ENCODE results near the gene PDIA6. TPM values are rescaled to one million over a fixed set of nuclear protein-coding genes. Genes with fewer than 3 reads are reported as not detected.

Gene PDIA6
- total and polyA plus RNA-seq, 10 of the 15 experiments (the other 5 are each of a cell fraction or from before 2014, with no cell fraction given) = 148 to 526 (median 209) TPM

DNA sequence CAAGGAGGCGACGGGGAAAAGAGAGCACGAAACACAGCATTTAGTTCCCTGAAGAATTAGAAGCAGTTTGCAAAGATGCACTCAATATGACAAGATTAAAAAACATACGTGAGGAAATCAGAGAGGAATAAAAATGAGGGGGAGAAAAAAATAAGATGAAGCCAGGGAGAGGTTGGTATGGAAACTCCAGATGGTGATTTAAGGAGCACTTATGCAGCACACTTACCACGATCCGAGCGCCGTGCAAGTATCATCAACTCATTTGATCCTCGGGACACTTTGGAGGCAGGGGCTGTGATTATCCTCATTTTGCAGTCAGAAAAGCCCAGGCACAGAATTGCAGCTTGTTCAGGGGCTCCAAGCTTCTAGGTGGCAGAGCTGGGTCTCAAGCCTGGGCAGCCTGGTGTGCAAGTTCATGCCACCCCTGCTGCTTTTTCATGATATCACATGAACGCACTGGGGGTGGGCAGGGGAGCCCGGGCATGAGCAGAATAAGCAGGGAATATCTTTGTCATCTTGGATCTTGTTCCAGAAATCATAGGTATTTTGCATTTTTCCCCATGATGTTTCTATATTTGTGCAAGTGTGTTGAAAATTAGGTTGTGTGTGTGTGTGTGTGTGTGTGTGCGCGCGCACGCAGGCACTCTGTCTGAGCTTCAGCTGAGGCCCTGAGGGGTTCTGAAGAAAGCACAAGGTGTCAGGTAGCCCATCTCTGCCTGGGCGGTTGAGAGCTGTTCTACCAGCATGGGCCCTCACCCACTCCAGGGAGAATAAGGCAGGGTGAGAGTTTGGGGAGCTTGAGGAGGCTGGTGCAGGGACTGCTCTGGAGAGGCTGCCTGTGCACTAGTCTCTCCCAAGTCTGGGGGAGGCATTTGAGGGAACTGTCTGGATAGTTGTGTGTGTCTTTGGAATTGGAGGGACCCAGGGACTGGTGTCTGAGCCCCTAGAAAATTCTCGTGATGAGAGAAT lies 25.0 kb upstream of the PDIA6 start:
- Histone ChIP-seq H2AFZ (ENCODE audit: control insufficient read depth, low read depth, low read length) (no peak overlapping the region), H3K79me2 (ENCODE audit: control insufficient read depth, insufficient read depth, low read length) (no peaks in the 10 kb centered on the region), H3K9me3 (replicated peaks; ENCODE audit: control insufficient read depth, insufficient read depth, low read length) (peaks cover 7% of the 10 kb centered on the region; the same call in 1 of the 3 replicates), H3K4me2 (ENCODE audit: control insufficient read depth, insufficient read depth) (no peak overlapping the region), H3K27ac (ENCODE audit: control insufficient read depth, insufficient read depth) (no peak overlapping the region), H3K4me1 (ENCODE audit: control insufficient read depth, insufficient read depth, low read length) (no peaks in the 10 kb centered on the region), H3K9ac (ENCODE audit: control insufficient read depth, insufficient read depth, low read length) (no peak overlapping the region), H3K36me3 (ENCODE audit: control insufficient read depth in 2 of 2, insufficient read depth in 2 of 2, low read length in 1 of 2) (no peaks in the 10 kb centered on the region), H4K20me1 (ENCODE audit: control insufficient read depth, insufficient read depth) (no peaks in the 10 kb centered on the region), H3K4me3 (no peak overlapping the region), H3K27me3 (replicated peaks in 1 of 2; ENCODE audit: control insufficient read depth in 2 of 2, insufficient read depth in 2 of 2, low read length in 1 of 2) (peaks cover 0 to 1% of the 10 kb centered on the region in 2 experiments; a peak in 2 of 4 replicates)
- no TSS peak for BruUV-seq (replicated peaks)
- no peak for TF ChIP-seq RAD21 (IDR thresholded peaks at IDR 0.05; ENCODE audit: insufficient read depth, low read depth, low read length)
- no peak for TF ChIP-seq NR2C2 (IDR thresholded peaks at IDR 0.05; ENCODE audit: borderline replicate concordance, control insufficient read depth, insufficient read length, low read depth)
- TF ChIP-seq IRF4 (IDR thresholded peaks at IDR 0.05; ENCODE audit: low read depth, low read length) = no peak
- TF ChIP-seq CHD1 (IDR thresholded peaks at IDR 0.05; ENCODE audit: low read depth, low read length) = no peak
- no peak for TF ChIP-seq RBBP5 (conservative IDR thresholded peaks at IDR 0.05)
- TF ChIP-seq, protein P1, sequence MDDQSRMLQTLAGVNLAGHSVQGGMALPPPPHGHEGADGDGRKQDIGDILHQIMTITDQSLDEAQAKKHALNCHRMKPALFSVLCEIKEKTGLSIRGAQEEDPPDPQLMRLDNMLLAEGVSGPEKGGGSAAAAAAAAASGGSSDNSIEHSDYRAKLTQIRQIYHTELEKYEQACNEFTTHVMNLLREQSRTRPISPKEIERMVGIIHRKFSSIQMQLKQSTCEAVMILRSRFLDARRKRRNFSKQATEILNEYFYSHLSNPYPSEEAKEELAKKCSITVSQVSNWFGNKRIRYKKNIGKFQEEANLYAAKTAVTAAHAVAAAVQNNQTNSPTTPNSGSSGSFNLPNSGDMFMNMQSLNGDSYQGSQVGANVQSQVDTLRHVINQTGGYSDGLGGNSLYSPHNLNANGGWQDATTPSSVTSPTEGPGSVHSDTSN (IDR thresholded peaks at IDR 0.05; ENCODE audit: insufficient replicate concordance, low read depth, low read length) = no peak
- ChIA-PET RAD21 (ENCODE audit: unreplicated experiment) (interaction anchor here (0.9 to 1.9 kb wide), 3 partner anchors 26 to 63 kb away, joined by 3 to 9 read pairs (median 6); no protein-coding TSS in a partner anchor), POLR2A (no interaction called here), CTCF (interaction anchor here (0.7 to 9.2 kb wide), 5 partner anchors 58 to 613 kb away, joined by 3 to 87 read pairs (median 4); a partner anchor contains a TSS), SMC1A (ENCODE audit: uncharacterized antibody, unreplicated experiment) (interaction anchor here (0.9 to 4.6 kb wide), 4 partner anchors 24 to 72 kb away, joined by 3 to 25 read pairs (median 4); no protein-coding TSS in a partner anchor)
- DNase-seq (ENCODE audit: low read depth, low spot score) (no peak), FAIRE-seq (no peak), ATAC-seq (no peak)
- 38% methylated on average over 17 of the region's 17 CpGs for WGBS (ENCODE audit: insufficient coverage, insufficient replicate concordance, low lambda C conversion rate, missing lambda C conversion rate)
- in situ Hi-C loops (cut with MboI) = loop anchor here (5.0 kb wide), 3 partner anchors 60 to 745 kb away; no protein-coding TSS in a partner anchor
- intact Hi-C loops (cut with micrococcal nuclease; ENCODE audit: unreplicated experiment) = loop anchor here (10.0 kb wide), 1 partner anchor 747 kb away; no protein-coding TSS in a partner anchor

Data from GM12878 (cell line).